Germinal center (tissue), 1 donor: ENCODE data around the gene OR5B21.

Experiments
- DNase-seq: peaks from one replicate; pipeline ENCODE4 v3.0.0; 2012; ENCODE audit warnings: mixed read lengths, low spot score

Gene OR5B21

GRCh38 chr11:58493676-58494075 is 14.2 kb downstream of the OR5B21 start:
- DNase-seq, result no peak

- DNase-seq, result no peak
Measured at GRCh38 chr11:58490827-58491226, 17.1 kb downstream of the OR5B21 start.

GRCh38 chr11:58487170-58487569 is 20.7 kb downstream of the OR5B21 start:
- DNase-seq, result no peak

GRCh38 chr11:58485961-58486360 is 21.9 kb downstream of the OR5B21 start:
- DNase-seq, result no peak

GRCh38 chr11:58471892-58472291 is 36.0 kb downstream of the OR5B21 start:
- DNase-seq, result no peak

GRCh38 chr11:58466293-58466692 is 41.6 kb downstream of the OR5B21 start:
- DNase-seq, result no peak

GRCh38 chr11:58465690-58466089 is 42.2 kb downstream of the OR5B21 start:
- no peak for DNase-seq
